ENCODE results near the gene PDE6C. TPM values are rescaled to one million over a fixed set of nuclear protein-coding genes. Genes with fewer than 3 reads are reported as not detected.

Gene PDE6C
- total RNA-seq, 4 donors from 2014 or later, result not detected

DNA sequence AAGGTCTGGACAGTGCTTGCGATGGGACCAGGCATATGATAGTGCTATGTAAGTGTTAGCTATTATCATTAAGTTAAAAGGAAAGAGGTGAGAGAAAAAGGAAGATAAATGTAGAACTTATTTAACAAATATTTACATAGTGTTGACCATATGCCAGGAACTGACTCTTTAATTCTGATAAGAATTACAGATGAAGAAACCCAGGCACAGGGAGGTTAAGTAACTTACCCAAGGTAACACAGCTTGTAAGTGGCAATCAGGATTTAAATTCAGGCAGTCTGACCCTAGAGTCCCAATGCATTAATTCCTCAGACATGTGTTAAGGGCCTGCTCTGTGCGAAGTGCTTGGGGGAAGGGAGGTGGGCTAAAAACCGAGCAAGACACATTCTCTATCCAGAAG, 34.8 kb upstream of the PDE6C start:
- Histone ChIP-seq H3K4me1 (no peaks in the 10 kb centered on the region), H3K27me3 (no peaks in the 10 kb centered on the region), H3K36me3 (no peaks in the 10 kb centered on the region), H3K27ac (no peak overlapping the region), H3K4me3 (no peak overlapping the region), H3K9me3 (no peaks in the 10 kb centered on the region)
- TF ChIP-seq, protein P1, sequence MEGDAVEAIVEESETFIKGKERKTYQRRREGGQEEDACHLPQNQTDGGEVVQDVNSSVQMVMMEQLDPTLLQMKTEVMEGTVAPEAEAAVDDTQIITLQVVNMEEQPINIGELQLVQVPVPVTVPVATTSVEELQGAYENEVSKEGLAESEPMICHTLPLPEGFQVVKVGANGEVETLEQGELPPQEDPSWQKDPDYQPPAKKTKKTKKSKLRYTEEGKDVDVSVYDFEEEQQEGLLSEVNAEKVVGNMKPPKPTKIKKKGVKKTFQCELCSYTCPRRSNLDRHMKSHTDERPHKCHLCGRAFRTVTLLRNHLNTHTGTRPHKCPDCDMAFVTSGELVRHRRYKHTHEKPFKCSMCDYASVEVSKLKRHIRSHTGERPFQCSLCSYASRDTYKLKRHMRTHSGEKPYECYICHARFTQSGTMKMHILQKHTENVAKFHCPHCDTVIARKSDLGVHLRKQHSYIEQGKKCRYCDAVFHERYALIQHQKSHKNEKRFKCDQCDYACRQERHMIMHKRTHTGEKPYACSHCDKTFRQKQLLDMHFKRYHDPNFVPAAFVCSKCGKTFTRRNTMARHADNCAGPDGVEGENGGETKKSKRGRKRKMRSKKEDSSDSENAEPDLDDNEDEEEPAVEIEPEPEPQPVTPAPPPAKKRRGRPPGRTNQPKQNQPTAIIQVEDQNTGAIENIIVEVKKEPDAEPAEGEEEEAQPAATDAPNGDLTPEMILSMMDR (IDR thresholded peaks at IDR 0.05), result no peak
- no peak for TF ChIP-seq POLR2A (IDR thresholded peaks at IDR 0.05)
- intact Hi-C loops (cut with DNase I; ENCODE audit: low total_unique reads), result no loop called here
- no peak for DNase-seq

DNA sequence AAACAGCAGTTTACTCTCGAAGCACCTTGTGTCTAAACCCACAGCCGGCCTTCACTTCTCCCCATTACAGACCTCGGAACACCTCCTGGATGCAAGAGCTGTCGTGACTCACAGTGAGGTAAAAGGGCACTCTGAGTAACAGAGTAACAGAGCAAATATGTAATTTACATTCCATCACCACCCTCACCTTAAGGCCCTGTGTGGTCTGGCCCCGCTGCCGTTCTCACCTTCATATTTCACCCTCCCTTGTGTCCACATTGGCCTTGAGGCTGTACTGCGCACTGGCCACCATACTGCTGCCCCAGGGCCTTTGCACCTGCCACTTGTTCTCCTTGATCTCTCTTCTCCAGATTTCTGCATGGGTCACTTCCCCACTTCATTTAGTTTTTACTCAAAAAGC, 33.2 kb upstream of the PDE6C start:
- no peaks in the 10 kb centered on the region for H3K36me3 ChIP-seq
- H3K9me3 ChIP-seq, result no peaks in the 10 kb centered on the region
- intact Hi-C loops (cut with DNase I; ENCODE audit: low total_unique reads), result no loop called here
- no peak overlapping the region for H3K4me3 ChIP-seq
- H3K27ac ChIP-seq, result no peak overlapping the region
- TF ChIP-seq, protein P1 (IDR thresholded peaks at IDR 0.05), result no peak
- TF ChIP-seq POLR2A (IDR thresholded peaks at IDR 0.05), result no peak
- no peaks in the 10 kb centered on the region for H3K4me1 ChIP-seq
- H3K27me3 ChIP-seq, result no peaks in the 10 kb centered on the region
- DNase-seq, result no peak

DNA sequence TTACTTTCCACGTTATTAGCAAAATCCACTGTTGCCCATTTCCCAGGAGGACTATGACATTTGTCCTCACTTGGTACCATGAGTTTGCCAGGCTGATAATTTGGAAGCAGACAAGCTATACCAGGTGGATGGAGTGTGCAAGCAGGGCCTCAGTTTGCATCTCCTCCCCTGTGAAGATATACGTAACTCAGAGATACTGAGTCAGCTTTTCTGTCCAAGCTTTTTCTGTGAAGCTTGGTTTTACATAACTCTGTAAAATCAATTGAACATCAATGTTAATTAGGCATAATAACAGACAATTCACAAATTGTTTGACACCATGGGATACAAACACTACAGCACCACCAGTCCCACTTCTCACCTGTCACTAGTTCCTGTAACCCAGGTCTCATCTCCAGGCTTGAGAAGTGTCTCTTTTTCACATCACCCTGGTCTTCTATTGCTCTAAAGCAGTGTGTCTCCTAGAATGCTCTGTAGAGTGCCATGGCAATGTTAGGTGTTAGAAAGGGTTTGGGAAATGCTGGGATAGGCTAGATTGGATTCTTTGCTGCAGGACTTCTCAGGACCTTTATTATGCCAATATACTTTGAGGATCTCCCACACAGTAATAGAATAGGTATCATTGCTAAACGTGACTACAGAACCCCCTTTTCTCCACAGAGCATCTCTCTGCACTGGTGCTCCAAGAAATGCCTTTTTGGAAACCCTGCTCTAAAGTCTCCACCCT, 32.2 kb upstream of the PDE6C start:
- Histone ChIP-seq H3K27ac (no peak overlapping the region), H3K4me3 (no peak overlapping the region), H3K9me3 (no peaks in the 10 kb centered on the region), H3K4me1 (no peaks in the 10 kb centered on the region), H3K27me3 (no peaks in the 10 kb centered on the region), H3K36me3 (no peaks in the 10 kb centered on the region)
- DNase-seq, result no peak
- TF ChIP-seq, protein P1 (IDR thresholded peaks at IDR 0.05), result no peak
- no peak for TF ChIP-seq POLR2A (IDR thresholded peaks at IDR 0.05)
- intact Hi-C loops (cut with DNase I; ENCODE audit: low total_unique reads), result no loop called here

GRCh38 chr10:93580828-93581227, 31.5 kb upstream of the PDE6C start:
- Histone ChIP-seq H3K27me3 (no peaks in the 10 kb centered on the region), H3K27ac (no peak overlapping the region), H3K36me3 (no peaks in the 10 kb centered on the region), H3K4me1 (no peaks in the 10 kb centered on the region), H3K4me3 (no peak overlapping the region), H3K9me3 (no peaks in the 10 kb centered on the region)
- no peak for DNase-seq
- intact Hi-C loops (cut with DNase I; ENCODE audit: low total_unique reads), result no loop called here
- TF ChIP-seq, protein P1 (IDR thresholded peaks at IDR 0.05), result no peak
- TF ChIP-seq POLR2A (IDR thresholded peaks at IDR 0.05), result no peak

DNA sequence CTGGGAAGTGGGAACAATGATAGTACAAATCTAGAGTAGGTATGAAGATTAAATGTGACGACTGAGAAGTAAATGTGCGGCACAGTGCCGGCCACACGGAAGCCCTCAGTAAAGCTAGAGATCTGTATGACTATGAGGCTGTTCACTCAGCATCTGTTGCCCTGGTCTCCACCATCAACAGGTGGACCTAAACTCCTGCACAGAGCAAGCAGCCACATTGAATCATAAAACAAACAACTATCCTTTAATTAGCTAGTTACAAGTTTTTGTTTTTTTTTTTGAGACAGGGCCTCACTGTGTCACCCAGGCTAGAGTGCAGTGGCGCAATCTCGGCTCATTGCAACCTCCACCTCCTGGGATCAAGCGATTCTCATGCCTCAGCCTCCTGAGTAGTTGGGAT, 27.9 kb upstream of the PDE6C start:
- Histone ChIP-seq H3K27ac (no peak overlapping the region), H3K9me3 (no peaks in the 10 kb centered on the region), H3K27me3 (no peaks in the 10 kb centered on the region), H3K4me1 (no peaks in the 10 kb centered on the region), H3K4me3 (no peak overlapping the region), H3K36me3 (no peaks in the 10 kb centered on the region)
- no peak for DNase-seq
- TF ChIP-seq, protein P1 (IDR thresholded peaks at IDR 0.05), result no peak
- no peak for TF ChIP-seq POLR2A (IDR thresholded peaks at IDR 0.05)
- intact Hi-C loops (cut with DNase I; ENCODE audit: low total_unique reads), result no loop called here
